ENCODE results near the gene ZNF787.
A peak's percentile ranks its signal among the peaks of the same experiment; 100 is the strongest.

ZNF787 gene

GRCh38 chr19:56144376-56144775 lies 23.3 kb upstream of the ZNF787 start:
- no peak for DNase-seq (ENCODE audit: low read depth in 2 of 2)

GRCh38 chr19:56142897-56143434 lies 21.9 kb upstream of the ZNF787 start:
- DNase-seq (ENCODE audit: low read depth in 2 of 2) = no peak

- no peak for DNase-seq (ENCODE audit: low read depth in 2 of 2)
Measured at GRCh38 chr19:56142087-56142787, 21.1 kb upstream of the ZNF787 start.

DNA sequence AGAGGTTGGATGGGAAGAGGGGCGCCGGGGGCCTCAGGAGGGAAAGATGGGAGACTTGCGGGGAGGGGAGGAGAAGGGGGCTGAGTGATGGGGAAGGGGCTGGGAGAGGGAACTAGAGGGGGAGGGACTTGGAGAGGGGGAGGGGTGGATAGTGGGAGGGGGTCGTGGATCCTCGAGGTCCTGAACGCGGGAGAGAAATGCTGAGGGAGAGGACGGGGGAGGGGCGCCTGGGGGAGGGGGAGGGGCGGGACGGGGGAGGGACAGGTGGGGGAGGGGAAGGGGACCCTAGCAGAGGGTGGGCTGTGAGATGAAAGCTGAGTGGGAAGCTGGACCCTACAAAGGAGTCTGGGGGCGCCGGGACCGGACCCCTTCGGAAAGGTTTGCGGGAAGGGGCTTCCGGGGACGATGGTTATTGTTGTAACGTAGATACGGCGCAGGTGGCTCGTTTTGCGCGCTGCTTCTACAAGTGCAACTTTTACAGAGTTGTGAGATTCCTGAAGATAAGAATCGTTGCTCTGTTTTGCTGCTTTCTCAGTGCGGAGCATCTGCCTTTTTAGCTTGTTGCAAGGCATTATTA lies 20.4 kb upstream of the ZNF787 start:
- DNase-seq (ENCODE audit: low read depth in 2 of 2) = no peak

DNA sequence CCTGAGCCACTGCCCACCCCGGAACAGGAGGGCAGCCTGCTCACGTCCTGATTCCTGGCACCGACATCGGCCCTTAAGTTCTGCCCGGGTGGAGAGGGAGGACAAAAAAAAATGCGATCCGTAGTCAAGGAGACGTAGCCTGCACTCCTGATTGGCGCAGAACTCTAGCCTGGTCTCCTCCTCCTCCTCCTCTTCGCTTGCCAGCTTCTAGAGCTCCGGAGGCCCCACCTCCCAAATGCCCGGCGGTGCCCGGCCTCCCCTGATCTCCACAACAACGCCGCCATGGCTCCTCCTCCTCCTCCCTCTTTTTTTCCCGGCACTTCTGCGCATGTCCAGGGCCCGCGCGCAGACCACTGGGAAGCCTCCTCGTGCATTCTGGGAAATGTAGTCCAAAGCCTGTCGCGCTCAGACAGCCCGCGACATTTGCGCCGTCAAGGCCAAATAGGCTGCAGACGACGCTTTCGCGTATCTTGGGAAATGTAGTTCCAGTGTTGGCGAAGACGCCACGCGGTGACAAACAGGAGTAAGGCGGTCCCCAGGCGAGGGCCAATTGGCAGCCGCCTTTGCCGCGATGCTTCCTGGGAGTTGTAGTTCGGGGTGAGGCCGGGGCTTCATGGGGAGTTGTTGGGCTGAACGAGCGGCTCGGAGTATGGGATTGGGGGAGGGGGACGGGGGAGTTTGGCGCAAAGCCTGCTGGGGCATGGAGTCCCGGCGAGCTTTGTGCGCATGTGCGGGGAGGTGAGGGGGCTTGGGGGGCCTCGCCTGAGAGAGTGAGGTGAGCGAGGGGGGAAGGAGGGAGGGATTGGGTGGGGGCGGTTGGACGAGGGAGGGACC lies 19.7 kb upstream of the ZNF787 start, which contains the start of gene ZNF444:
TSS of gene ZNF444 (plus strand) at position 705 of the 834 bp plus-strand sequence. CDS start 5,625 bp downstream, outside the sequence.
- peak; percentile 97 to 98 for DNase-seq (ENCODE audit: low read depth in 2 of 2)

GRCh38 chr19:56139847-56140582 lies 18.9 kb upstream of the ZNF787 start:
- DNase-seq (ENCODE audit: low read depth in 2 of 2) = no peak

DNA sequence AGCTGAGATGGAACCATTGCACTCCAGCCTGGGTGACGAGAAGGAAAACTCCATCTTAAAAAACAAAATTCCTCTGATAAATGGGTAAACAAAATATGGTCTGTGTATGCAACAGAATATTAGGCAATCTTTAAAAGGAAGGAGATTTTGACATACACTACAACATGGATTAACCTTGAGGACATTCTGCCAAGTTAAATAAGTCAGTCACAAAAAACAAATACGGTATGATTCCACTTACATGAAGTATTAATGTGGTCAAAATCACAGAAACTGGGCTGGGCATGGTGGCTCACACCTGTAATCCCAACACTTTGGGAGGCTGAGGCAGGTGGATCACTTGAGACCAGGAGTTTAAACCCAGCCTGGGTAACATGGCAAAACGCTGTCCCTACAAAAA lies 17.0 kb upstream of the ZNF787 start:
- DNase-seq (ENCODE audit: low read depth in 2 of 2) = no peak

- no peak for DNase-seq (ENCODE audit: low read depth in 2 of 2)
Measured at GRCh38 chr19:56137405-56137804, 16.3 kb upstream of the ZNF787 start.

- DNase-seq (ENCODE audit: low read depth in 2 of 2) = no peak
Measured at GRCh38 chr19:56136362-56136761, 15.3 kb upstream of the ZNF787 start.

DNA sequence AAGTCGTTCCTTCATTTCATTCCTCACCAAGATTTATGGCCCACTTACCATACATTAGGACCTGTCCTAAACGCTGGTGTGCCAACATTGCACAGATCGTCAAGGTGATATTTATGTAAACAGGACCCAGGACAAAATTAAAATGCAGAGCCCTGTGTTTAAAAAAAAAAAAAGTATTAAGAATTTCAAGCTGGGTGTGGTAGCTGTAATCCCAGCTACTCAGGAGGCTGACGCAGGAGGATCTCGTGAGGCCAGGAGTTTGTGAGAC lies 13.5 kb upstream of the ZNF787 start:
- DNase-seq (ENCODE audit: low read depth in 2 of 2) = no peak

DNA sequence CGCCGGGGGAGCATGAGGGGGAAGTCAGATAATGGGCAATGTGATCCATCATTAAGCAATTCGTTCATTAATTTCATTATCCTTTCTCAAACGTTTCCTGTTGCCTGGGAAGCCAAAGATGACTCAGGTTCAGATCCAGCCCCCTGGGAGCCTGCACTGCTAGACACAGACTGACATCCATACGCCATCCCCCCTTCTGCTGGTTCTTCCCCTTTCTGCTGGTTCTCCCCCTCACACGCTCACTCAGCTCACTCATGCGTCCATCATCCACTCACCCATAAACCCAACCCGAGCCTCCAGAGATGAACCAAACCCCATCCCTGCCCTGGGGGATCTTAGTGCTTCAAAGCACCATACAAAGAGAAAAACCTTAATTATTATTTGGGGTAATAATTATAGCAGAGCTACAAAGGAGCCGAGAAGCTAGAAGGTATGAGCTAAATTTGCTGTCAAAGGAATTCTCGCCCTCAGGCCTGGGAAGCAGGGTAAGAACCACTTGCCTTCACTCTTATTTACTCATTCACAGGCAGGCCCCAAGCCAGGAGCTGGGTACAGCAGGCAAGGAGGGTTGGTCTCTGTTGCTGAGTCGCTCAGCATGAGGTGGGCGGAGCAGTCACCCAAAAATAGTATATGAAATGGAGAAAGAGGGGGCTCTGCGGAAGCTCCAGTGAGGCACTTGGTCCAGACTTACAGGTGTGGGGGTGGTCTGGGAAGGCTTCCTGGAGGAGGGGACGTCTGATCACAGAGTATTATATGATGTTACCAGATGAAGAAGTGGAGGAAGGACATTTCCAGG lies 13.0 kb upstream of the ZNF787 start:
- DNase-seq (ENCODE audit: low read depth in 2 of 2) = no peak

GRCh38 chr19:56132316-56132822 lies 11.3 kb upstream of the ZNF787 start:
- DNase-seq (ENCODE audit: low read depth in 2 of 2) = no peak

DNA sequence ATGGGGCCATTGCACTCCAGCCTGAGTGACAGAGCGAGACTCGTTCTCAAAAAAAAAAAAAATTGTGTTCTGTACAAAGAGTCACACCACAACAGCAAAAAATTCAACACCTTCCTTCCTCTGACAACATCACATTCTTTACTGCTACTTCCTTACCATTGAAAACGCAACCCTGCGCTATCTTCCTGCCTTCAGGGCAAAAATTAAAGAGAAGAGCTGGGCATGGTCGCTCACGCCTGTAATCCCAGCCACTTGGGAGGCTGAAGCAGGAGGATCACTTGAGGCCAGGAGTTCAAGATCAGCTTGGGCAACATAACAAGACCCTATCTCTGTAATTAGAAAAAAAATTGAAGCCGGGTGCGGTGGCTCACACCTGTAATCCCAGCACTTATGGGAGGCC lies 10.6 kb upstream of the ZNF787 start:
- DNase-seq (ENCODE audit: low read depth in 2 of 2) = no peak

DNA sequence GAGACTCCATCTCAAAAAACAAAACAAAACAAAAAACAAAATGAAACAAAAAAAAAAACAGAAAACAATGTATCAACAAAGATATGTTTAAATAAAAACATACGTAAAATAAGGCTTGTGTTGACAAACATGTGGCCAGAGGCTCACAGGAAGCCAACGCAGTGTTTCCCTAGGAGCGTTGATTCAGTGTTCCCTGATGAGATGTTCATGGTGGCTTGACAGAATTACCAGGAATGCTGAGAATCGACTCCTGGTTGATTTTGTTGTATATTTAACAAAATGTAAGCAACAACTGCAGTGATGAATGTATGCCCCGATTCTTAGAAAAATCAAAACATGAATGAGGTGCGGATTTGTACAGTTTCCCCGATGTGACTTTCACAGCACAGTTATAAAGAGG lies 8.9 kb upstream of the ZNF787 start:
- no peak for DNase-seq (ENCODE audit: low read depth in 2 of 2)

GRCh38 chr19:56126983-56127780 lies 6.1 kb upstream of the ZNF787 start:
- DNase-seq (ENCODE audit: low read depth in 2 of 2) = no peak

DNA sequence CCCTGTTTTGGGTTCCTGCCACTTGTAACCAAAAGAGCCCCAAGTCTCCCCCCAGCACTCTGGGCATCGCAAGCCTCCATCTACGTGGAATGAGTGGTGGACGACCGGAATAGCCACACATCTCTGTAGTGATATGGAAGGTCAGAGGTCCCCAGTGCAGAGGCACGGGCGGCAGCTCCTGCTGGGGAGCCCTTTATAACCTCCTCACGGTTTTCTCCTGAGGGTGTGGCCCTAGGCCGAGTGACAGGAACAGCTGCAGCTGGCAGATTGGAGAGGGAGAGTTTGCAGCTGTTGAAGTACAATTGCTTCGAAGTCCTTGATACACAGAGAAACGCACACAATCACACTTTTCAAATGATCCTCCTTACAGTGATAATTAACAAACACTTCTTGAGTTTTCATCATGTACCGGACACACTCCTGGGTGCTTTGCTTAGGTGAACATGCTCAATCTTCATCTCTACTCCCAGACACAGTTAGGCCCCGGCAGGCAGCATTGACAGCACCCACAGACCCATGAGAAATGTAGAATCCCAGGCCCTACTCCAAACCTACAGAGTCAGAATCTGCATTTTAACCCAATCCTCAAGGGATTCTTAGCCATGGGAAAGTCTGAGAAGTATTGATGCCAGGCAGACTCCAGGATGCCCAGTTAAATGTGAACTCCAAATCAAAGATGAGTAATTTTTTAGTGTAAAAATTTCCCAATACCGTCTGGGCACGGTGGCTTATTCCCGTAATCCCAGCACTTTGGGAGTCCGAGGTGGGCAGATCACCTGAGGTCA lies 4.9 kb upstream of the ZNF787 start:
- DNase-seq (ENCODE audit: low read depth in 2 of 2) = no peak

- DNase-seq (ENCODE audit: low read depth in 2 of 2) = no peak
Measured at GRCh38 chr19:56124578-56124977, 3.5 kb upstream of the ZNF787 start.

- DNase-seq (ENCODE audit: low read depth in 2 of 2) = no peak
Measured at GRCh38 chr19:56123266-56123891, 2.3 kb upstream of the ZNF787 start.

Data from activated CD4-positive, alpha-beta T cell treated with anti-CD3 and anti-CD28 coated beads for 24 hours (primary cell).